T-helper 2 cell treated with Interferon-gamma antibody and Interleukin-4, amounts not matched to agents 100 ng/mL and 5 ng/mL, for 36 hours (primary cell): Measurements from ENCODE around the gene PDYN. TPM values are rescaled to one million over a fixed set of nuclear protein-coding genes. Genes with fewer than 3 reads are reported as not detected.

Experiments used
- intact Hi-C: fragments of 100-400 bp; cut with micrococcal nuclease; formaldehyde crosslinking; loops from one replicate; pipeline ENCODE4 v1.15.1; 2023
- total RNA-seq: library from RNA; stranded (reverse); gene quantifications from 2 replicates; pipeline ENCODE4 v1.2.3, GENCODE V29; 2022

Gene PDYN
- total RNA-seq, 1 donor from 2014 or later, result not detected

GRCh38 chr20:1995531-1996310, 1.9 kb upstream of the PDYN start:
- intact Hi-C loops, result no loop called here

- intact Hi-C loops, result no loop called here
Observed at GRCh38 chr20:1994627-1995026, 769 bp upstream of the PDYN start.

- intact Hi-C loops, result no loop called here
Observed at GRCh38 chr20:1992359-1993110, 1.3 kb downstream of the PDYN start.

- intact Hi-C loops, result no loop called here
Observed at GRCh38 chr20:1987826-1988225, 6.0 kb downstream of the PDYN start.

- intact Hi-C loops, result no loop called here
Observed at GRCh38 chr20:1983301-1983700, 10.6 kb downstream of the PDYN start.

DNA sequence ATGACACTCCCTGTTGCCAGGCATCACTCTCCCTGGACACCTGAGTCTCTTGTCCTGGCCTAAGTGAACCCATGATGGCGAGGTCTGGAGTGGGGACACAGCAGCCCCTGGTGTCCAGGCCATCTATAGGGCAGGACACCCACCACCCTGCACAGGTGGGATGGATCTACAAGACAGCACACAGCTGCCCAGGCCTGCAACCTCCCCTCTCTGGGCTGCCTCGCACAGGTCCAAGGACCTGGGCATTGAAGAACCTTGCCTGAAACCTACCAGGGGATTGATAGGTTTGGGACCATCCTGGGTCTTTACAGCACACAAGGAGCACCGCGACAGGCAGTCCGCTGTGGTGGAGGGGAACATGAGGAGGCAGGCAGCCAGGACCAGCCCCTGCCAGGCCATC, 11.2 kb downstream of the PDYN start:
- intact Hi-C loops, result no loop called here

DNA sequence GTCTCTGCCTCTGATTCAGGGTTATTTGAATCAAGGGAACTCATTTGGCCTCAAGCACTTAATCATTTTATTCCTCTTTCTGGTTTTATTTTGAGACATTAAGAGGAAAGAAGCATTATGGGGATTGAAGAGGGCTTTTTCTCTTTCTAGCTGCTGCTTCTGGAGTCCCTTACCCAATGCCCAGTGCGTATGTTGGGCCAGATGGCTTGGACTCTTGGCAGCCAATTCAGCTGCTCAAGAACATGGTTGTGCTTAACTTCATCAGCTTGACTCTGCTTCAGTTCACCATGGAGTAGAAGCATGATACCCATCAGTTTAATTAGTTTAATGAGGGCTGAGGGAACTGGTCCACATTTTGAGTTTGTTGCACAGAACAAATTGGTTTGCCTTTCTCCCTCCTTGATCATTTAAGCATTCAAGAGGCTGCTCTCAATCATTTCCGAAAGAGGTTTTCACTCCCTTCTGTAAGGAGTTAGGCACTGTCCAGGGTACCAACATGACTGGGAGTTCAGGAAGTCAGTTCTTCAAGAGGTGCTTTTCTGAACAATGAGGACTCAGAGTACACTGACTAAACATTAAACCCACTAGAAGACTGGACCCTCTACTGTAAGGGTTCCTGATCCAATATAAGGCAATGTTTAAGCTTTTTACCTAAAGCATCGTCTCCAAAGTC, 14.6 kb downstream of the PDYN start:
- intact Hi-C loops, result no loop called here

- intact Hi-C loops, result no loop called here
Observed at GRCh38 chr20:1975291-1975690, 18.6 kb downstream of the PDYN start.

GRCh38 chr20:1973601-1974440, 20.0 kb downstream of the PDYN start:
- intact Hi-C loops, result no loop called here

DNA sequence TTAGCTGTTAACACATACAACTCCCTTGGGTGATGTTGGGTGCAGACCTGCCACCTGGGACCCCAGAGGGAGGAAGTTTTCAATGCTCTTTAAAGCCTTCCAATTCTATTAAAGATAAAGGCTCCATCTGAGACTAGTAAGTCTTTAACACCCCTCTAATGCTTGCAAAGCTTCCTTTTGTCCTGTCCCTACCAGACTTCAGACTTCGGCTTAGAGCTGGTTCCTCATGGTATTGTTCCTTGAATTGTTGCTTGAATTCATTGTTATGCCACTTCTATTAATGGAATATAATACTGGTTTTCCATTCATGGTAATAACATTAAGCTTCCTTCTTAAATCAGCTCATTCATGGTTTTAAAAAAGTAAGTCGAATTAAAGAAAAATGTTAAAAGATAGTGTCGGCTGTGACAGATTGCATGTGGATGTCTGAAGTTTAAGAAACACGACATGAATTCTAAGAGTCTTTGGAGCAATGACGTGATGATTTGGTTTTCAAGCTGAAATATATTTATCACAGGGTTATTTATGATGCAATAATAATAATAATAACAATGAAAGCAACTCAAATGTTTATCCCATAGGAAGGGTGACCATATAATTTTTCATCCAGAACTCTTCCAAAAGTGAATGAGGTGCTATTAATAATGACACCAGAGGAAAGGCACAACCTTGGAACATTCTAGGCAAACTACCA, 21.8 kb downstream of the PDYN start:
- intact Hi-C loops, result no loop called here

DNA sequence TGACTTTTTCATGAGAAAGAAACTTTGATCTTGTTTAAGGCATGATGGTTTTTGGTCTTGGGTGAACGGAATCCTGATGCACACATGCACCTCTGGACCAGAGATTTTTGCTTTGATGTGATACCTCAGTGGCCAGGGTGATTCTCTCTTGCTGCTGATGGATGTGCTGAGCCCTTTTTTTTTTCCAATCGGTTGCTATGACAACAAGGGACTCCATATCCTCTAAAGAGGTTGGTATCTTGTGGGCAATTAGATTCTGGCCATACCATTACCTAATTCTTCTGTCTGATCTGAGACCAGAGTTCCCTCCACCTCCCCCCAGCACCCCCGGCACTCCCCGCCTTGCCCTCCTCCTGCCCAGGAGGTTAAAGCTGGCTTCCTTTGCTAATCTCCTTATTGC, 24.9 kb downstream of the PDYN start:
- intact Hi-C loops, result loop anchor here (5.0 kb wide), 1 partner anchor 123 kb away; no protein-coding TSS in a partner anchor

GRCh38 chr20:1965520-1966351, 28.1 kb downstream of the PDYN start:
- intact Hi-C loops, result loop anchor here (5.0 kb wide), 1 partner anchor 127 kb away; no protein-coding TSS in a partner anchor

- intact Hi-C loops, result loop anchor here (5.0 kb wide), 1 partner anchor 127 kb away; no protein-coding TSS in a partner anchor
Observed at GRCh38 chr20:1964659-1965405, 29.0 kb downstream of the PDYN start.

DNA sequence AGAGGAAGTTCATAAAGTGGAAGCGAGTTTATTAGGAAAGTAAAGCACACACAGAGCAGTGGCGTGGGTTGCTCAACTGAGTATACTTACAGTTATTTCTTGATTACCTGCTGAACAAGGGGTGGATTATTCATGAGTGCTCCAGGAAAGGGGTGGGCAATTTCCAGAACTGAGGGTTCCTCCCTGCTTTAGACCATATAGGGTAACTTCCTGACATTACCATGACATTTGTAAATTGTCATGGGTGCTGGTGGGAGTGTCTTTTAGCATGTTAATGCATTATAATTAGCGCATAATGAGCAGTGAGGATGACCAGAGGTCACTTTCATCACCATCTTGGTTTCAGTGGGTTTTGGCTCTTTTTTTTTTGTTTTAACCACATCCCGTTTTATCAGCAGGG, 29.8 kb downstream of the PDYN start:
- intact Hi-C loops, result no loop called here

- intact Hi-C loops, result no loop called here
Observed at GRCh38 chr20:1961374-1961773, 32.5 kb downstream of the PDYN start.

DNA sequence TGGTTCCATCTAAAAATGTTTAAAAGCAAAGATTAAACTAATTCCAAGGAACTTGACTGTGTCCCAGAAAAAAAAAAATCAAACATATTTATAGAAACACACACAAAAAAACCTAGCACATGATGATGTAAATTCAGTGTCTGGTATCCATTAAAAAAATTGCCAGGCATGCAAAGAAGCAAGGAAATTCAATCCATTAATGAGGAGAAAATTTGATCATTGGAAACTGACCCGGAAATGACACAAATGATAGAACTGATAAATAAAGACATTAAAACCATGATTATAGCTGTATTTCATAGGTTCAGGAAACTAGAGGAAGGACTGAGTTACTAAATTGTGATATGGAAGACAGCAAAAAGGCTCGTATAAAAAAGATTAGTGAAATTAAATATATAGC, 34.7 kb downstream of the PDYN start:
- intact Hi-C loops, result no loop called here

GRCh38 chr20:1958426-1958825, 35.4 kb downstream of the PDYN start:
- intact Hi-C loops, result no loop called here

DNA sequence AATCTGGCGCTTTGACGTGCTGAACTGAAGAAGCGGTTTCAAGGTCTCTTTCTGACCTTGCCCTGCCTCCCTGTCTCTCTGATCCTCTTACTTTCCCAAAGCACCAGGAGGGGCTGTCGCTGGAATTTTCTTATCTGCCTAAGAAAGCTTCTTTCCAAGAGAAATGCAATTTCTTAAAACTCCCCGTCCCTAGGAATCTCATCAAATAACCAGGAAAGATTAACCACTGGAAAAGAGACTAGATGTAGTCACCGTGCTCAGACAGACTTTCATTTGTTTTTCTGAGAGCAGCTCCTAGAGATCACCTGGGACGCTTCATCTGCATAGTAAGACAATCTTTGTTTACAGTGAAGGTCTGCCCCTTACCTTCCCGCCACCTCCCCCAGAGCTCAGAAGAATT, 38.6 kb downstream of the PDYN start:
- intact Hi-C loops, result no loop called here

- intact Hi-C loops, result no loop called here
Observed at GRCh38 chr20:1953621-1954020, 40.2 kb downstream of the PDYN start.
